Sigmoid colon (tissue), 7 donors: Measurements from ENCODE around the gene IGFBP7. TPM values are rescaled to one million over a fixed set of nuclear protein-coding genes. Genes with fewer than 3 reads are reported as not detected.

Experiments used
- DNase-seq: peaks from one replicate; pipeline ENCODE4 v3.0.0-alpha.2; 2019
- H3K27ac ChIP-seq, 4 donors: fragments of 200-600 bp; sonication (generic); one replicate each; pipeline ENCODE4 v1.5.1; 2016 to 2019; ENCODE audit warnings: mild to moderate bottlenecking in 1 of 4
- H3K27me3 ChIP-seq, 3 donors: fragments of 200-600 bp; sonication (generic); one replicate each; pipeline ENCODE4 v1.5.1; 2019; ENCODE audit warnings: mild to moderate bottlenecking in 1 of 3
- H3K36me3 ChIP-seq, 4 donors: fragments of 200-600 bp; sonication (generic); one replicate each; pipeline ENCODE4 v1.5.1; 2016 to 2019
- H3K4me1 ChIP-seq, 4 donors: fragments of 200-600 bp; sonication (generic); one replicate each; pipeline ENCODE4 v1.5.1; 2017 to 2019
- H3K4me3 ChIP-seq, 4 donors: fragments of 200-600 bp; sonication (generic); one replicate each; pipeline ENCODE4 v1.5.1; 2017 to 2019; ENCODE audit warnings: mild to moderate bottlenecking in 2 of 4, moderate library complexity in 1 of 4
- H3K9me3 ChIP-seq, 4 donors: fragments of 200-600 bp in 3 of 4; sonication (generic) in 3 of 4; one replicate each; pipeline versions ENCODE4 v1.5.1 to v1.6.1; 2013 to 2019
- EP300 ChIP-seq, 4 donors: sonication (generic); formaldehyde crosslinking; IDR thresholded peaks; one replicate each; pipeline ENCODE4 v1.6.1; 2017; ENCODE audit warnings: antibody characterized with exemption in 4 of 4
- POLR2A ChIP-seq, 2 donors: fragments of 450-650 bp; IDR thresholded peaks; one replicate each; pipeline ENCODE4 v1.6.1; 2016; ENCODE audit warnings: antibody characterized with exemption in 2 of 2, mild to moderate bottlenecking in 2 of 2, moderate library complexity in 2 of 2
- POLR2AphosphoS5 ChIP-seq, 4 donors: sonication (generic); formaldehyde crosslinking; IDR thresholded peaks; one replicate each; pipeline ENCODE4 v1.6.1; 2017; ENCODE audit warnings: antibody characterized with exemption in 4 of 4
- WGBS, 2 donors: extraction: QIAGEN DNeasy Blood & Tissue Kit; methylation state at CpG; one replicate each; pipeline ENCODE4 v1.1.7; 2013; 5-methylcytosine and 5-hydroxymethylcytosine counted together
- intact Hi-C: fragments of 100-400 bp; cut with DNase I; formaldehyde crosslinking; loops from one replicate; pipeline ENCODE4 v1.15.1; 2023
- polyA plus RNA-seq, 3 donors: library from polyadenylated mRNA; stranded (reverse); fragments of 200-250 nt; gene quantifications; one replicate each; pipeline ENCODE4 v1.2.3, GENCODE V29; 2013
- total RNA-seq, 4 donors: library from RNA; depleted of rRNA; stranded (reverse); fragments of >200 nt; gene quantifications; one replicate each; pipeline ENCODE4 v1.1.0, GENCODE V29; 2016
- TF ChIP-seq, protein P1 (sequence below), 4 experiments: fragments of 450-650 bp in 3 of 4; fragments of 200-600 bp in 1 of 4; IDR thresholded peaks; one replicate each; pipeline ENCODE4 v1.5.1; 2016 to 2019; ENCODE audit warnings: antibody characterized with exemption in 4 of 4, mild to moderate bottlenecking in 3 of 4, moderate library complexity in 2 of 4
- donor health status: healthy with polysubstance abuse.
- donor health status: Bipolar disorder and iron deficiency.
- donor health status: healthy.

Gene IGFBP7
- total and polyA plus RNA-seq, 7 donors, result 29.8 to 834 (median 474) TPM

- H3K36me3 ChIP-seq, result no peaks in the 10 kb centered on the region
- H3K9me3 ChIP-seq, result no peaks in the 10 kb centered on the region
- H3K4me3 ChIP-seq, result no peak overlapping the region
- no peak for DNase-seq
- no peak overlapping the region for H3K27ac ChIP-seq
- intact Hi-C loops, result no loop called here
- WGBS, 2 donors, result 91% methylated on average over 4 of the region's 4 CpGs
- no peaks in the 10 kb centered on the region for H3K4me1 ChIP-seq
- TF ChIP-seq POLR2AphosphoS5 (IDR thresholded peaks at IDR 0.05) (no peak), EP300 (IDR thresholded peaks at IDR 0.05) (no peak), POLR2A (IDR thresholded peaks at IDR 0.05) (no peak)
- TF ChIP-seq, protein P1, sequence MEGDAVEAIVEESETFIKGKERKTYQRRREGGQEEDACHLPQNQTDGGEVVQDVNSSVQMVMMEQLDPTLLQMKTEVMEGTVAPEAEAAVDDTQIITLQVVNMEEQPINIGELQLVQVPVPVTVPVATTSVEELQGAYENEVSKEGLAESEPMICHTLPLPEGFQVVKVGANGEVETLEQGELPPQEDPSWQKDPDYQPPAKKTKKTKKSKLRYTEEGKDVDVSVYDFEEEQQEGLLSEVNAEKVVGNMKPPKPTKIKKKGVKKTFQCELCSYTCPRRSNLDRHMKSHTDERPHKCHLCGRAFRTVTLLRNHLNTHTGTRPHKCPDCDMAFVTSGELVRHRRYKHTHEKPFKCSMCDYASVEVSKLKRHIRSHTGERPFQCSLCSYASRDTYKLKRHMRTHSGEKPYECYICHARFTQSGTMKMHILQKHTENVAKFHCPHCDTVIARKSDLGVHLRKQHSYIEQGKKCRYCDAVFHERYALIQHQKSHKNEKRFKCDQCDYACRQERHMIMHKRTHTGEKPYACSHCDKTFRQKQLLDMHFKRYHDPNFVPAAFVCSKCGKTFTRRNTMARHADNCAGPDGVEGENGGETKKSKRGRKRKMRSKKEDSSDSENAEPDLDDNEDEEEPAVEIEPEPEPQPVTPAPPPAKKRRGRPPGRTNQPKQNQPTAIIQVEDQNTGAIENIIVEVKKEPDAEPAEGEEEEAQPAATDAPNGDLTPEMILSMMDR (IDR thresholded peaks at IDR 0.05), result no peak
- no peaks in the 10 kb centered on the region for H3K27me3 ChIP-seq
Measured at GRCh38 chr4:57146444-57146843, 36.3 kb upstream of the IGFBP7 start.

- DNase-seq, result no peak
- WGBS, 2 donors, result 95 to 99% methylated on average over 2 of the region's 2 CpGs
- Histone ChIP-seq H3K4me1 (no peaks in the 10 kb centered on the region), H3K27ac (no peak overlapping the region), H3K9me3 (no peaks in the 10 kb centered on the region), H3K36me3 (no peaks in the 10 kb centered on the region), H3K4me3 (no peak overlapping the region), H3K27me3 (no peaks in the 10 kb centered on the region)
- TF ChIP-seq POLR2AphosphoS5 (IDR thresholded peaks at IDR 0.05) (no peak), EP300 (IDR thresholded peaks at IDR 0.05) (no peak), POLR2A (IDR thresholded peaks at IDR 0.05) (no peak)
- TF ChIP-seq, protein P1 (IDR thresholded peaks at IDR 0.05), result no peak
- intact Hi-C loops, result no loop called here
Measured at GRCh38 chr4:57144466-57144865, 34.3 kb upstream of the IGFBP7 start.

- H3K4me3 ChIP-seq, result no peak overlapping the region
Measured at GRCh38 chr4:57139783-57140182, 29.6 kb upstream of the IGFBP7 start.

DNA sequence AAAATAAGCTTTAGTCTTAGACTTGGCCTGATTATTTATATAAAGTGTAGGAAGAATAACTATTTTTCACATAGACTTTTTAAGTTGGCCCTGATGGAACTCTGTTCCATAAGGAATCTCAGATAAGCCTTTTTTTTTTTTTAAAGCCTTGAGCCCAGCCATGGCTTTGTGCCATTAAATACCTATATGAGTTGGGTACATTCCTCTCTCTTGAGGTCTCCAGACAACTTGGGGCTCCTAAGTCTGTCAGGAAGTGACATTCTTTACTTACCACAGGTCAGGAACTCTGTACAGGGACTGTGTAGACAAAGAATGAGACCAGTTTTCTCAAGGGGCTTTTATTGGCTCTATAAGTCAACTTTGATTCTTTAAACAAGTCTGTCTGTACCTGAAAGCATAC lies 27.1 kb upstream of the IGFBP7 start:
- Histone ChIP-seq H3K4me1 (peaks cover 0 to 11% (median 6%) of the 10 kb centered on the region in 4 donors), H3K4me3 (no peak overlapping the region), H3K27me3 (no peaks in the 10 kb centered on the region), H3K36me3 (no peaks in the 10 kb centered on the region), H3K27ac (no peak overlapping the region), H3K9me3 (no peaks in the 10 kb centered on the region)
- TF ChIP-seq POLR2AphosphoS5 (IDR thresholded peaks at IDR 0.05) (no peak), POLR2A (IDR thresholded peaks at IDR 0.05) (no peak), EP300 (IDR thresholded peaks at IDR 0.05) (no peak)
- TF ChIP-seq, protein P1 (IDR thresholded peaks at IDR 0.05), result no peak
- no peak for DNase-seq
- intact Hi-C loops, result no loop called here

More at GRCh38 chr4:57139783-57140182, 29.6 kb upstream of the IGFBP7 start:
- Histone ChIP-seq H3K36me3 (no peaks in the 10 kb centered on the region), H3K9me3 (no peaks in the 10 kb centered on the region), H3K4me1 (no peaks in the 10 kb centered on the region), H3K27me3 (no peaks in the 10 kb centered on the region), H3K27ac (no peak overlapping the region)
- TF ChIP-seq, protein P1 (IDR thresholded peaks at IDR 0.05), result no peak
- TF ChIP-seq EP300 (IDR thresholded peaks at IDR 0.05) (no peak), POLR2A (IDR thresholded peaks at IDR 0.05) (no peak), POLR2AphosphoS5 (IDR thresholded peaks at IDR 0.05) (no peak)
- no peak for DNase-seq
- intact Hi-C loops, result no loop called here

GRCh38 chr4:57136281-57136680 lies 26.1 kb upstream of the IGFBP7 start:
- DNase-seq, result no peak
- Histone ChIP-seq H3K27ac (no peak overlapping the region), H3K27me3 (no peaks in the 10 kb centered on the region), H3K36me3 (no peaks in the 10 kb centered on the region), H3K4me1 (peaks cover 0 to 18% (median 11%) of the 10 kb centered on the region in 4 donors), H3K9me3 (no peaks in the 10 kb centered on the region), H3K4me3 (no peak overlapping the region)
- intact Hi-C loops, result no loop called here
- TF ChIP-seq POLR2AphosphoS5 (IDR thresholded peaks at IDR 0.05) (no peak), EP300 (IDR thresholded peaks at IDR 0.05) (no peak), POLR2A (IDR thresholded peaks at IDR 0.05) (no peak)
- TF ChIP-seq, protein P1 (IDR thresholded peaks at IDR 0.05), result no peak
